ENCODE results near the gene HDC.

DNA sequence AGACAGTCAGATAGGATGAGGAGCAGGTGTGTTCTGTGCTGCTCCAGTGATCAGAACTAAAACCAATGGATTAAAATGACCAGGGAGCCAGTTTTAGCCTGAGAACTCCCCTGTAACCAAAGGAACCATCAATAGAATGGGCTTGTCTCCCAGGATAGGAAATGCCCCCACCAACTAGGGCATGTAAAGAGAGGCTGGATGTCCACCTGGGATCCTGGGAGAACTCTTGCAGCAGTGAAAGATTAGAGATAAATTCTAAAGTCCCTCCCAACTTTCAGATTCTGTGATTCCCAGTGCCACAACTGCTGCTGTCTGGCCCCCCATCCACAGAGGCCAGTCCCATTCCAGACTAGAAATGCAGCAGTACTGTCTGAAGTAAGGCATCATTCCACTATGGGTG is 33.8 kb downstream of the HDC start:
- no peak for TF ChIP-seq CTCF (IDR thresholded peaks at IDR 0.05)
- no peak for TF ChIP-seq EP300 (IDR thresholded peaks at IDR 0.05)
- TF ChIP-seq POLR2A (IDR thresholded peaks at IDR 0.05) = no peak

Measured in stomach (tissue), 4 donors.